ENCODE data around the gene OVCA2. TPM values are rescaled to one million over a fixed set of nuclear protein-coding genes. Genes with fewer than 3 reads are reported as not detected.

OVCA2 gene
- total and polyA plus RNA-seq, 12 donors: 15.3 to 47.5 (median 17.7) TPM

DNA sequence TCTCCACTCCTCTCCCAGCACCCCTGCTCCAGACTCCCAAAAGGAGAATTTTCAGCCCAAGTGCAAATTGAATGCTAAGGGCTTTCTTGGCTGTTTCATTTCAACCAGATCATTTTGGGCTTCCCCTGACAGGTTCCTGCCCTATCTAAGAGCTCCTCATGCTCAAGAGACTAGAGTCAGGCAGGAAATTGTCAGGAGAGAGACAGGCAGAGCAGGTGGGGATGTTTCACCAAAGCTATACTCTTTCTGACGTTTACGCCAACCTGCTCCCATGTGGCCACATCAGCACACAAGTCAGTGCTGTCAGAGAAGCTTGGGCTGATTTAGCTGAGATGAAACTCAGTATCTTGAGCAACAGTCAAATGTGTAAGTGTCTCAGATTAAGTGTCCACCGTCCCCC lies 44.5 kb downstream of the OVCA2 start:
- H3K27ac ChIP-seq: peak overlapping the region in 9 of 10 donors; percentile 79 to 97 (median 92)
- no peak for ATAC-seq

DNA sequence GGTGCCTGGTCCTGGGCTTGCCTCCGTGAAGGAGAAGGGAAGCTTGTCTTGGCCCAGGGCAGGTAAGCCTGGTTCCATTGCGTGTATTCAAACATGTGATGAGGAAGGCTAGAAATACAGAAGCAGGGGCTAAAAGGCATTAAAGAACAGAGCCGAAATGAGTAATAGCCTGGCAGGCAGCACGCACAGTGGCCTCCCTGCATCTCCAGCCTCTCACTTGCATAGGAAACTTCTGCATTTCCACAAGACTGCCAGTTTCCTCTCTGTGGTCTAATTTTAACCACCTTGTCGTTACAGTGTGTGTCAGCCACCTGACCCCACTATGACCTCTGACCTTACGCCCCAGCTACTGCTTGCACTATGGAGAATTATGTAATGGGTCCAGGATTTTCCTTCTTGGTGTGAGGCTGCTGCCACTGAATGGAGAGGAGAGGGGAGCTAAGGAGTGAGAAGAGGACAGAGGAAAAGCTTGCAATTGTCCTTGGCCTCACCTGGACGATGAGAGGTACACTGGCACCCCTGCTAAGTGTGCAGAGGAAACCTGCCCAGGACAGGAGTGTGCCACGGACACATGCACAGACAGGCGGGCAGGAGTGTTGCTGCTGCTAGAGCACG lies 45.9 kb downstream of the OVCA2 start:
- intact Hi-C loops (cut with DNase I): loop anchor here in 3 of 10 donors (5.0 to 10.0 kb wide), 2 partner anchors 87 to 90 kb away; no protein-coding TSS in a partner anchor
- ATAC-seq: peak in 2 of 8 donors; percentile 4 to 5
- Histone ChIP-seq H3K27me3 (no peaks in the 10 kb centered on the region), H3K27ac (peak overlapping the region in 9 of 10 donors; percentile 88 to 97 (median 92)), H3K9me3 (no peaks in the 10 kb centered on the region), H3K4me1 (peaks cover 51 to 98% (median 89%) of the 10 kb centered on the region in 9 donors), H3K4me3 (no peak overlapping the region), H3K36me3 (peaks cover 0 to 14% (median 0%) of the 10 kb centered on the region in 9 donors)
- TF ChIP-seq, protein P1, sequence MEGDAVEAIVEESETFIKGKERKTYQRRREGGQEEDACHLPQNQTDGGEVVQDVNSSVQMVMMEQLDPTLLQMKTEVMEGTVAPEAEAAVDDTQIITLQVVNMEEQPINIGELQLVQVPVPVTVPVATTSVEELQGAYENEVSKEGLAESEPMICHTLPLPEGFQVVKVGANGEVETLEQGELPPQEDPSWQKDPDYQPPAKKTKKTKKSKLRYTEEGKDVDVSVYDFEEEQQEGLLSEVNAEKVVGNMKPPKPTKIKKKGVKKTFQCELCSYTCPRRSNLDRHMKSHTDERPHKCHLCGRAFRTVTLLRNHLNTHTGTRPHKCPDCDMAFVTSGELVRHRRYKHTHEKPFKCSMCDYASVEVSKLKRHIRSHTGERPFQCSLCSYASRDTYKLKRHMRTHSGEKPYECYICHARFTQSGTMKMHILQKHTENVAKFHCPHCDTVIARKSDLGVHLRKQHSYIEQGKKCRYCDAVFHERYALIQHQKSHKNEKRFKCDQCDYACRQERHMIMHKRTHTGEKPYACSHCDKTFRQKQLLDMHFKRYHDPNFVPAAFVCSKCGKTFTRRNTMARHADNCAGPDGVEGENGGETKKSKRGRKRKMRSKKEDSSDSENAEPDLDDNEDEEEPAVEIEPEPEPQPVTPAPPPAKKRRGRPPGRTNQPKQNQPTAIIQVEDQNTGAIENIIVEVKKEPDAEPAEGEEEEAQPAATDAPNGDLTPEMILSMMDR (IDR thresholded peaks at IDR 0.05): no peak
- DNase-seq: peak in 1 of 2 donors; percentile 67
- WGBS, 2 donors: 41 to 60% methylated on average over 10 of the region's 10 CpGs

More for the DNA sequence above, 44.5 kb downstream of the OVCA2 start:
- TF ChIP-seq, protein P1 (IDR thresholded peaks at IDR 0.05): no peak
- WGBS, 2 donors: 67 to 82% methylated on average over 3 of the region's 3 CpGs
- H3K4me3 ChIP-seq: no peak overlapping the region
- H3K27me3 ChIP-seq: no peaks in the 10 kb centered on the region
- no peaks in the 10 kb centered on the region for H3K9me3 ChIP-seq
- DNase-seq: no peak
- peaks cover 0 to 22% (median 0%) of the 10 kb centered on the region in 9 donors for H3K36me3 ChIP-seq
- H3K4me1 ChIP-seq: peaks cover 51 to 98% (median 92%) of the 10 kb centered on the region in 9 donors
- intact Hi-C loops (cut with DNase I): loop anchor here in 3 of 10 donors (5.0 to 10.0 kb wide), 2 partner anchors 88 to 91 kb away; no protein-coding TSS in a partner anchor

DNA sequence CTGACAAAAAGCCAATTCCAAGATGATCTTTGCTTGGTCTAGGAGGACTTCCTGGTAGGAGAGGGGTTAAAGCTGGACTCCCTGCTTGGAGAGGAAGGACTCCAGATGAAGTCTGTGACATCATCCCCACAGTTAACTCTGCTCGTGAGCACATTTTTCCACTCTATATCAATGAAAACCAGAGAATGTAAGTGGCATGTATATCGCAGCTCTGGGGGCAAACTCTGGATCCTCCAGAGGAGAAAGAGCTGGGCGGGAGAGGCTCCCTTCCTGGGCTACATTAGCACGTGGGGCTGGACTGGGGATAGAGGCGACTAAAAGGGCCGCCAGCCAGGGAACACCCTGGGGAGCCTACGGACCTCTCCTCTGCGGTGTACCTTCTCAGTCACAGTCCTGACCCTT lies 47.2 kb downstream of the OVCA2 start:
- WGBS, 2 donors: 28 to 47% methylated on average over 8 of the region's 8 CpGs
- Histone ChIP-seq H3K27me3 (no peaks in the 10 kb centered on the region), H3K4me3 (peak overlapping the region in 9 of 10 donors; percentile 17 to 50 (median 39)), H3K4me1 (peaks cover 40 to 94% (median 76%) of the 10 kb centered on the region in 9 donors), H3K27ac (peak overlapping the region; percentile 65 to 97 (median 91)), H3K36me3 (peaks cover 0 to 16% (median 0%) of the 10 kb centered on the region in 9 donors), H3K9me3 (no peaks in the 10 kb centered on the region)
- TF ChIP-seq, protein P1 (IDR thresholded peaks at IDR 0.05): no peak
- intact Hi-C loops (cut with DNase I): loop anchor here in 3 of 10 donors (5.0 to 10.0 kb wide), 2 partner anchors 86 to 88 kb away; no protein-coding TSS in a partner anchor
- DNase-seq (no peak), ATAC-seq (peak in 4 of 8 donors; percentile 14 to 25 (median 23))

DNA sequence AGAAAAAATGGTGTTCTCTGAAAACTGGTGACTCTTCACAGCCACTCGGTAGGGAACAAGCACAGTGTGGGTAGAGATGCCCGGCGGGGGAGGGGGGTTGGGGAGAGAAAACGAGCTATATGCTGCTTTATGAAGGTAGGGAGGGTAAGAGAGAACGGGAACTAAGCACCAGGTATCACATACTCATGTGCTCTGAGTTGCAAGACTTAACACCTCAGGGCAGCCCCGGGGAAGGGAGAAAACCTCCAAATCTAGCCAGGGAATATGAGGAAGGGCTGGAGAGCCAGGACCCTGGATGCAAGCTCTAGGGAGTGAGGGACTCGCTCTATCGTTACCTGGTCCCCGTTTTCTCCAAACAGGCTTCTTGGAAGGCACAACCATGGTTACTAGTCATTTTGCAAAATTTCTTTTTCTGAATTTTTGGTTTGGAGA lies 48.4 kb downstream of the OVCA2 start:
- H3K4me1 ChIP-seq: peaks cover 30 to 89% (median 70%) of the 10 kb centered on the region in 9 donors
- WGBS, 2 donors: 59 to 68% methylated on average over 9 of the region's 9 CpGs
- peaks cover 0 to 16% (median 0%) of the 10 kb centered on the region in 9 donors for H3K36me3 ChIP-seq
- H3K4me3 ChIP-seq: peak overlapping the region in 7 of 10 donors; percentile 17 to 50 (median 39)
- TF ChIP-seq, protein P1 (IDR thresholded peaks at IDR 0.05): no peak
- intact Hi-C loops (cut with DNase I): loop anchor here in 4 of 10 donors (5.0 to 10.0 kb wide), 4 partner anchors 33 to 155 kb away; partner anchors contain the start of gene HIC1 (in 1 of the 4)
- H3K9me3 ChIP-seq: no peaks in the 10 kb centered on the region
- peak overlapping the region; percentile 65 to 97 (median 91) for H3K27ac ChIP-seq
- no peak for DNase-seq
- ATAC-seq: no peak
- no peaks in the 10 kb centered on the region for H3K27me3 ChIP-seq
